ENCODE results near the gene FBRS. TPM values are rescaled to one million over a fixed set of nuclear protein-coding genes. Genes with fewer than 3 reads are reported as not detected.
A peak's percentile ranks its signal among the peaks of the same experiment; 100 is the strongest.

FBRS gene
- total RNA-seq (66.2 TPM), polyA plus RNA-seq (ENCODE audit: insufficient read depth, low read depth, low replicate concordance) (26.3 TPM)
- long read RNA-seq, donor 1, full-length matches to known transcripts = 3 of 3 reads
- long read RNA-seq, donor 1, partial matches to known transcripts = 0 of 3 reads
- long read RNA-seq, donor 1, other reads (novel, unspliced or antisense) = 0 of 3 reads
- long read RNA-seq, donor 2, partial matches to known transcripts = 11 of 15 reads
- long read RNA-seq, donor 2, other reads (novel, unspliced or antisense) = 0 of 15 reads
- long read RNA-seq, donor 3, full-length matches to known transcripts = 6 of 11 reads
- long read RNA-seq, donor 3, partial matches to known transcripts = 5 of 11 reads
- long read RNA-seq, donor 3, other reads (novel, unspliced or antisense) = 0 of 11 reads
- long read RNA-seq, donor 4, full-length matches to known transcripts = 3 of 11 reads
- long read RNA-seq, donor 4, partial matches to known transcripts = 8 of 11 reads
- long read RNA-seq, donor 4, other reads (novel, unspliced or antisense) = 0 of 11 reads
- long read RNA-seq, donor 5 = 0 reads
- long read RNA-seq, donor 6 = 0 reads
- long read RNA-seq, donor 7, partial matches to known transcripts = 3 of 38 reads
- long read RNA-seq, donor 7, other reads (novel, unspliced or antisense) = 32 of 38 reads
- long read RNA-seq, donor 8, partial matches to known transcripts = 0 of 3 reads
- long read RNA-seq, donor 8, other reads (novel, unspliced or antisense) = 0 of 3 reads
- long read RNA-seq, donor 9, partial matches to known transcripts = 0 of 2 reads
- long read RNA-seq, donor 9, other reads (novel, unspliced or antisense) = 0 of 2 reads
- long read RNA-seq, donor 10, partial matches to known transcripts = 6 of 11 reads
- long read RNA-seq, donor 10, other reads (novel, unspliced or antisense) = 0 of 11 reads

DNA sequence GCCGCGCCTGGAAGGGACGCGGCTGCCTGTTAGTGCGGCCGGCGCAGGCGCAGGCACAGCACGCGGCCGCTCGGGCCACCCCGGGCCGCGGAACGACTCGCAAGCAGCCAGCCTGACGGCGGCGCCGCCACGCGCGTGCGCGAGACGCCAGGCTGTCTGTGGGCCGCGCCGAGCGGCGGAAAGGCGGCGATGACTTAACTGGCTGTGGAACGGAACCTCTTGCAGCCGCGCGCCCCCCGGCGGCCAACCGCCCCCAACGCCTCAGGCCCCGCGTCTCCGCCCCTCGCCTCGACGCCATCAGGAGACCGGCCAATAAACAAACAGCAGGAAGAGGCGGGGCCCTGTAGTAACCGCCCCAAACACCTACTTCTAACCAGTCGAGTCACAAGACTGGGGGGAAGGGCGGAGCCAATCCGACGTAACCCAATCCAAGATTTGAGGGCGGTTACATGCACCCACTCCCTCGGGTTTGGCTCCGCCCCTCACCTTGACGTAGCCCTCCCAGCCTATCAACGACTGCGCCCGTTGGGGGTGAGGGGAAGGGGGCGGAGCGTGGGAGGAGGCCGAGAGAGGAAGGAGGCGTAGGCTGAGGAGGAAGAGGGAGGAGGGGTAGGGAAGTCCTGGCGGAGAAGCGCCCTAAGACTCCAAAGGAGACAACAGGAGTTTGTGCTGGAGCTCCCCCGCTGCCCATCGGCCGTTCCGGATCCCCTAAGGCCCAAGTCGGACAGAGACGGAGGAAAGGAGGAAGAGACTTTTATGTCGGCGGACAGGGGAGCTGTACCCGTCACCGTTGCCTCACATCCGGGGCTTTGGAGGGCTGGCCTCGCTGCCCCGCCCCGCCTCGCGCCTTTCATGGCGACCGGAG, at the start of gene FBRS:
Gene FBRS, plus strand, starts transcription at position 566 of the 865 bp plus-strand sequence. CDS start 1,088 bp downstream, outside the sequence.
- Histone ChIP-seq H3K4me1 (ENCODE audit: control insufficient read depth in 2 of 3, insufficient read depth in 2 of 3, low read depth in 1 of 3, low read length in 3 of 3) (peaks cover 3 to 29% (median 21%) of the 10 kb centered on the region in 3 donors), H3K9me3 (ENCODE audit: control insufficient read depth in 2 of 3, insufficient read depth in 1 of 3, low read length in 3 of 3) (no peaks in the 10 kb centered on the region), H3K9ac (ENCODE audit: low read length in 3 of 3) (peak within 1 kb of the TSS; percentile 78 to 96 (median 93)), H3K4me3 (ENCODE audit: low read length in 3 of 3) (peak within 1 kb of the TSS; percentile 85 to 96 (median 94)), H3K27me3 (ENCODE audit: control insufficient read depth, insufficient read depth, low read length) (no peaks in the 10 kb centered on the region), H3K27ac (ENCODE audit: low read depth in 2 of 2, low read length in 2 of 2) (peak within 1 kb of the TSS; percentile 100), H3K36me3 (ENCODE audit: control insufficient read depth in 2 of 3, insufficient read depth in 3 of 3, low read length in 3 of 3) (peaks cover 11 to 52% (median 18%) of the 10 kb centered on the region in 3 donors)
- DNase-seq = peak; percentile 100
- TF ChIP-seq, protein P1, sequence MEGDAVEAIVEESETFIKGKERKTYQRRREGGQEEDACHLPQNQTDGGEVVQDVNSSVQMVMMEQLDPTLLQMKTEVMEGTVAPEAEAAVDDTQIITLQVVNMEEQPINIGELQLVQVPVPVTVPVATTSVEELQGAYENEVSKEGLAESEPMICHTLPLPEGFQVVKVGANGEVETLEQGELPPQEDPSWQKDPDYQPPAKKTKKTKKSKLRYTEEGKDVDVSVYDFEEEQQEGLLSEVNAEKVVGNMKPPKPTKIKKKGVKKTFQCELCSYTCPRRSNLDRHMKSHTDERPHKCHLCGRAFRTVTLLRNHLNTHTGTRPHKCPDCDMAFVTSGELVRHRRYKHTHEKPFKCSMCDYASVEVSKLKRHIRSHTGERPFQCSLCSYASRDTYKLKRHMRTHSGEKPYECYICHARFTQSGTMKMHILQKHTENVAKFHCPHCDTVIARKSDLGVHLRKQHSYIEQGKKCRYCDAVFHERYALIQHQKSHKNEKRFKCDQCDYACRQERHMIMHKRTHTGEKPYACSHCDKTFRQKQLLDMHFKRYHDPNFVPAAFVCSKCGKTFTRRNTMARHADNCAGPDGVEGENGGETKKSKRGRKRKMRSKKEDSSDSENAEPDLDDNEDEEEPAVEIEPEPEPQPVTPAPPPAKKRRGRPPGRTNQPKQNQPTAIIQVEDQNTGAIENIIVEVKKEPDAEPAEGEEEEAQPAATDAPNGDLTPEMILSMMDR (IDR thresholded peaks at IDR 0.05; ENCODE audit: borderline replicate concordance, extremely low read depth, insufficient read depth) = peak; percentile 50
- peak; percentile 98 for FAIRE-seq
- intact Hi-C loops (cut with DNase I) = no loop called here

GRCh38 chr16:30609002-30609925, 49.0 kb upstream of the FBRS start:
- H3K4me1 ChIP-seq (ENCODE audit: control insufficient read depth in 2 of 3, insufficient read depth in 2 of 3, low read depth in 1 of 3, low read length in 3 of 3) = peaks cover 0 to 16% (median 11%) of the 10 kb centered on the region in 3 donors
- no peaks in the 10 kb centered on the region for H3K27me3 ChIP-seq (ENCODE audit: control insufficient read depth, insufficient read depth, low read length)
- H3K36me3 ChIP-seq (ENCODE audit: control insufficient read depth in 2 of 3, insufficient read depth in 3 of 3, low read length in 3 of 3) = peaks cover 0 to 13% (median 2%) of the 10 kb centered on the region in 3 donors
- H3K9ac ChIP-seq (ENCODE audit: low read length in 3 of 3) = peak overlapping the region; percentile 84 to 100 (median 94)
- peak; percentile 46 to 89 (median 66) for DNase-seq
- peak overlapping the region; percentile 85 to 97 for H3K27ac ChIP-seq (ENCODE audit: low read depth in 2 of 2, low read length in 2 of 2)
- TF ChIP-seq, protein P1 (IDR thresholded peaks at IDR 0.05; ENCODE audit: borderline replicate concordance, extremely low read depth, insufficient read depth) = no peak
- intact Hi-C loops (cut with DNase I) = no loop called here
- H3K9me3 ChIP-seq (ENCODE audit: control insufficient read depth in 2 of 3, insufficient read depth in 1 of 3, low read length in 3 of 3) = no peaks in the 10 kb centered on the region
- peak overlapping the region; percentile 87 to 96 (median 93) for H3K4me3 ChIP-seq (ENCODE audit: low read length in 3 of 3)
- no peak for FAIRE-seq
